Measurements from ENCODE around the gene AMPD3.

The AMPD3 gene

GRCh38 chr11:10490398-10491241 lies 35.6 kb downstream of the AMPD3 start:
- no peak for FAIRE-seq

- no peak for FAIRE-seq
Measured at GRCh38 chr11:10492084-10492483, 37.0 kb downstream of the AMPD3 start.

DNA sequence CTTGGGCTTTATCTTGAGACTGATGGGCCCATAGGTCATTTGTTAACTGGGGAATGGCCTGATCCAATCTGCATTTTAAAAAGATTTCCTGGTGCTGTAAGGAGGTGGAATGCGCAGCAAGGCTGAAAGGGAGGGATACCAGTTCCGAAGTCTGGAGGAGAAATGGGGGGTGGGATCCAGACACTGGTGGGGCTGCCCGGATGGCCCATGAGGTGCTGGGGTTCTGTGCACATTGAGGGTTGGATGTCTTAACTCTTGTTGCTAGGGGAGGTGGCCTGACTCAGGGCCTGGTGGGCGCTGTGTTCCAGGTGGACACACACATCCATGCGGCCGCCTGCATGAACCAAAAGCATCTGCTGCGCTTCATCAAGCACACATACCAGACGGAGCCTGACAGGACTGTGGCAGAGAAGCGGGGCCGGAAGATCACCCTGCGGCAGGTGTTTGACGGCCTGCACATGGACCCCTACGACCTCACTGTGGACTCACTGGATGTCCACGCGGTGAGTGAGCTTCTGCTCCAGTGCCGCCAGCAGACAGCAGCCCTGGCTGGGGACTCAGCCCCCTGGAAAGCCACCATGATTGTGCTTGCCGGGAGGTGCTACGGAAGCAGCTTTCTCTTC lies 38.1 kb downstream of the AMPD3 start:
- no peak for FAIRE-seq

DNA sequence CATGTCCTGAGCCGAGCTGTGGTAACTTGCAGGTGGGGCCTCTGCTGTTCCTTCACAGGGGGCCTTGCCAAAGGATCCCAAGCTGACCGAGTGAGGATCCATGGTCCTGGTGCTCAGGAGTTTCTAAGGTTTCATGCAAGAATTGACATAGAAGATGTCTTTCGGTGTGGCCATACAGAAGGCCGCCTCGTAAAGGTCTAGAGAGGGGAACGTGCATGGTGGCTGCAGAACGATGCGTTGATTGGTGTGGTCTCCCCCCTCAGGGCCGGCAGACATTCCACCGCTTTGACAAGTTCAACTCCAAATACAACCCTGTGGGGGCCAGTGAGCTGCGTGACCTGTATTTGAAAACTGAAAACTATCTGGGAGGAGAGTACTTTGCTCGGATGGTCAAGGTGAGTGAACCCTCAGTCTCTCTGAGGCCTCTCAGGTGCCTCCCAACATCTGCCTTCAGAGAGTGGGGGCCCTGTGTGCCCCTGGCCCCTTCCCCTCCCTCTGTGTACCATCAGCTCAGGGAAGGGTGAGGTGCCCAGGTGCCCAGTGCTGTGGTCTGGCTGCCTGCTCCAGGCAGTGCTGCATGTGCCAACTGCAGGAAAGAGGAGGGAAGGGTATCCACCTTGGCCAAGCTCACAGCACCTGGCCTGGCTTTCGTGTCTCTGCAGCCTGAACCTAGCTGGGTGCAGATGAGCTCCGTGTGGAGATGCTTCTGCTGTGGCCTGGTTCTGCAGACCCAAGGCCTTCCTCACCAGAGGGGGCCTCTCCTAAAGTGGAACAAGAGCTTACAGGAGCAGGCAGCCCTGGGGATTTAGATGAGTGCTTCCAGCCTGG lies 39.8 kb downstream of the AMPD3 start:
- no peak for FAIRE-seq

DNA sequence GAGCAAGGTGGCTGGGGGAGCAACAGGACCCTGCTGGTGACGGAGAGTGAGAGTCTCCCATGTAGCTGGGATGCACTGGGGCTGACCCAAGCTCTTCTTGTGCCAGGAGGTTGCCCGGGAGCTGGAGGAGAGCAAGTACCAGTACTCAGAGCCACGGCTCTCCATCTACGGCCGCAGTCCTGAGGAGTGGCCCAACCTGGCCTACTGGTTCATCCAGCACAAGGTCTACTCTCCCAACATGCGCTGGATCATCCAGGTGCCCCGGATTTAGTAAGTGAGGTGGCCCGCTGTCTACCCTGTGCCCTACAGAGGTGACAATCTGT lies 40.4 kb downstream of the AMPD3 start:
- no peak for FAIRE-seq

DNA sequence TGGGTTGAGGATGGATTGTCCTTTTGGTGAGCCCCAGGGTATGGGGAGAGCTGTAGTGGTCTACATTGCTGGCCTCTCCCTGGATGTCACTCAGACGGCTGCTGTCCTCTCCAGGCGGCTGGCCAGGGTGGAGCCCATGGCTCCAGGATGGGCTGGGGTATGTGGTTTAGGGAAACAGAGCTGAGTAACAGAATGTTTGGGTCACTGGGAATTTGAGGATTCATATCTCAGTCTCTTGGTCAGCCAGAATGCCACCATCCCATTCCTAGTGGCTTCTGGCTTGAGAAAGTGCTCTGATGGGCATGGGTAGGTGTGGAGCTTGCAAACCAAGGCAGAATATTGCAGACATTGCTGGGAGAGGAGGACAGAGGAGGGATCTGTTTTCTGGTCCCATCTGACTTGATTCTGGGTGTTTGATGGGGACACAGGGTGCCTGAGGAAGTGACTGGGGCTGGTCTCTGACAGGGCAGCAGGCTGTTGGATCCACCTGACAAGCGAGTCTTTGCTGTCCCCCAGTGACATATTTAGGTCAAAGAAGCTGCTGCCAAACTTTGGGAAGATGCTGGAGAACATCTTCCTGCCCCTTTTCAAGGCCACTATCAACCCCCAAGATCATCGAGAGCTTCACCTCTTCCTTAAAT lies 41.4 kb downstream of the AMPD3 start:
- FAIRE-seq, result no peak

GRCh38 chr11:10497371-10498021 lies 42.4 kb downstream of the AMPD3 start:
- no peak for FAIRE-seq

GRCh38 chr11:10498022-10498400 lies 42.9 kb downstream of the AMPD3 start:
- FAIRE-seq, result no peak

GRCh38 chr11:10498426-10499250 lies 43.6 kb downstream of the AMPD3 start:
- FAIRE-seq, result no peak

DNA sequence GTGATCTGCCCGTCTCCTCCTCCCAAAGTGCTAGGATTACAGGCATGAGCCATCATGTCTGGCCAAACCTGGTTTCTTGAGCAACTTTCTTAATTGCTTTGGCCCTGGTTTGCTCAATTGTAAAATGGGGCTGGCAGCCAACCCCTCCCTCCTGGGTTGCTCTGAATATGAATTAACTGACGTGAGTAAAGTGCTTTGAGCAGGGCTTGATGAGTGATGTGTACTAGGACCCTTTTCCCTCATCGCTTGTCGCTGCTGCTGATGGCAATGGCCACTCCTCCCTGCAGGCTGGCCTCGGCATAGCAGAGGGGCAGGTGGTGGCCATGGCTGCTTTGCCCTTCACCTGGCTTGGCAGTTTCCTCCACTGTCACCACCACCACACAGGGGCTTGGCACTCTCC lies 44.4 kb downstream of the AMPD3 start:
- FAIRE-seq, result no peak

DNA sequence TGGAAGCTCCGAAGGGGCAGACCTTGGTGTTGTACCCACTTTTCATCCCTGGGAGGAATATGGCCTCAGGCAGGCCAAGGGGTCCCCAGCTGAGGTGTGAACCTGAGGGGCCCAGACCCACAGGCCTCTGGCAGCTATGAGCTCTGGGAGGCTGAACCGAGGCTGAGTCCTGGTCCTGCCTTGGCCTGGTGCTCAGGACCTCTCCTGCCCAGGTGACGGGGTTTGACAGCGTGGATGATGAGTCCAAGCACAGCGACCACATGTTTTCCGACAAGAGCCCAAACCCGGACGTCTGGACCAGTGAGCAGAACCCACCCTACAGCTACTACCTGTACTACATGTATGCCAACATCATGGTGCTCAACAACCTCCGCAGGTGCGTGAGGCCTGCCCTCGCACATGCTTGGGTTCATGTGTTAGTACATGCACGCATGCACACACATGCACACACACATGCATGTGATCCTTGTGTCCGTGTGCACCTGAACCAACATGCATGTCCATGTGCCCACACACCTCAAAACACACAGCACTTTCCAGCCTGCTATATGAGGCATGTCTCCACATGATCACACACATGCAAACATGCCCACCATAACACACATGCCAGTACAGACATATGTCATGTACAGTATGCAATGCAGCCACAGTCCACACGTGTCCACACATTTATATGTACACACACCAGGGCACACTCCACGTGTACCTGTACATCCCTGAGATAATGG lies 45.0 kb downstream of the AMPD3 start:
- no peak for FAIRE-seq

DNA sequence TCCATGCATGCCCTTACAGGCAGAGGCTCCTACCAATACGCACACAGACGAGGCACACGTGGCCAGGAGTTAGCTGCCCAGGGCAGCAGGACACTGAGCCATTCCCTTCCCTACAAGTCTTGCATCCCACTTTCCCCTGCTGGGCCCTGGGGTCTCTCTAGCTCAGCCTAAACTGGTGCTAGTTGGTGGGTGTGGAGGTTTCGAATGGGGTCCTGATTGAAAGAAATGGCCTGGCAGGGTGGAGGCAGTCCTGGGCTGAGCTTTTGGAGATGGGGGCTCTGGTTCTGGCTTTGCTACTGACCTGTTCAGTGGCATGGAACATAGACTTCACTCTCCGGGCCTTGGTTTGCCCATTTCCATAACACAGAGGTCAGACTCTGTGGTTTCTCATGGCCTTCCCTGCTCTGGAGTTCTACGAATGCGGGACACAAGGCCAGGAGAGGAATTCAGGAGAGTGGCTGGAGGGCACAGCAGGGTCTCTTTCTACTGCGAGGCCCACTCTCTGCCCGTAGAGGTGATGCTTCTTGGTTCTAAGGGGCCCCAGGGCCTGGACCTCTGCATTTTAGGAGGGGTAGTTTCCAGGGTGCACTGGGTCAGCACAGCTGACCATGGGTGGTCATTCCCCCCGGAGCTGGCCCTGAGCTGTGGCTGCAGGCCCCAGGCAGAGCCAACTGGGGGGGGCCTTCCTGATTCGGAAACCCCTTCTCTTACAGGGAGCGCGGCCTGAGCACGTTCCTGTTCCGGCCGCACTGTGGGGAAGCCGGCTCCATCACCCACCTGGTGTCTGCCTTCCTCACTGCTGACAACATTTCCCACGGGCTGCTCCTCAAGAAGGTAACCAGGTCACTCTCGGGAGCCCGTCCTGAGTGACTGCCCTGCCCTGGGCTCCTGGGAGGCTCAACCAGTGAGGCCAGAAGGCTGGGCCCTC lies 46.0 kb downstream of the AMPD3 start:
- no peak for FAIRE-seq

GRCh38 chr11:10502065-10502680 lies 47.1 kb downstream of the AMPD3 start:
- FAIRE-seq, result no peak

DNA sequence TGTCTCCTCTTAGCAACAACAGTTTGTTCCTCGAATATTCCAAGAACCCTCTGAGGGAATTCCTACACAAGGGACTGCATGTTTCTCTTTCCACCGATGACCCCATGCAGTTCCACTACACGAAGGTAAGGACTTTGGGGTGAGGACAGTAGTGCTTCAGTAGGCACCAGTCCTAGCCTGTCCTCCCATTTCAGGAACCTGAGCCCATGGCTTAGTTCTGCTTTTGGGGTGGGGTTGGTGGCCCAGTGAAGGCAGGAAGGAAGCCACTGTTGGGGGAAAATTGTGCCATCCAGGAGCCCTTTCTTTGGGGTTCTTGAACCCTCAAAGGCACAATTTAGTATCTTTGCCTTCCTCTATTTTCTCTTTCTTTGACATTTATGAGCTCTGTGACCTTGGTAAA lies 47.7 kb downstream of the AMPD3 start:
- FAIRE-seq, result no peak

- FAIRE-seq, result no peak
Measured at GRCh38 chr11:10503221-10503620, 48.2 kb downstream of the AMPD3 start.

DNA sequence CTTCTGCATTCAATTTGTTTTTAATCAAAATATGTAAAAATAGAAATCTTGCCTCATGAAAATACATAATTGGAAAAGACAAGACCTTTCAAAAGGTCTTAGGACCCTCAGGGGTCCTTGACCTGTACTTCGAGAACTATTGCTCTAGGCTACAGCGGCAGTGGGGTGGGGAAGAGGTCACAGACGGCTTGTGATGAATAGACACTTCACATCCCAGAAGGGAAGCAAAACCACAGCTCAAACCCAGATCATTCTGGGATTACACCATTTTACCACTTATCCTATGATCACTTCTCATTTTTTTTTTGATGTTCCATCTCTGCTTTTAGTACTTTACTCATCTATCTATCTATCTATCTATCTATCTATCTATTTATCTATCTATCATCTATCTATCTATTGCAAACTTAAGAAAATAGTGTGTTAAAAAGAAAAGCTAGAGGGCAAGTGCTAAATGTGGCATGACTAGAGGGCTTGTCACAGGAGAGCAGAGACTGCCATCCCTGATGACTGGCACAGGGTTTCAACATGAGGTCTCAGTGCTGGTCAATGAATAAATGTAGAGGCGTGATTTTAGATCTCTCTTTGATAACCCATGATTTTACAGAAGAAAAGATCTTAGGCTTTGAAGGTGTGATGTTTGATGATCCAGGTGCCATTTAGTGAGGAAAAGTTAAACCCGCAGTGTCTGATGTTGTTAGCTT lies 48.9 kb downstream of the AMPD3 start:
- no peak for FAIRE-seq

DNA sequence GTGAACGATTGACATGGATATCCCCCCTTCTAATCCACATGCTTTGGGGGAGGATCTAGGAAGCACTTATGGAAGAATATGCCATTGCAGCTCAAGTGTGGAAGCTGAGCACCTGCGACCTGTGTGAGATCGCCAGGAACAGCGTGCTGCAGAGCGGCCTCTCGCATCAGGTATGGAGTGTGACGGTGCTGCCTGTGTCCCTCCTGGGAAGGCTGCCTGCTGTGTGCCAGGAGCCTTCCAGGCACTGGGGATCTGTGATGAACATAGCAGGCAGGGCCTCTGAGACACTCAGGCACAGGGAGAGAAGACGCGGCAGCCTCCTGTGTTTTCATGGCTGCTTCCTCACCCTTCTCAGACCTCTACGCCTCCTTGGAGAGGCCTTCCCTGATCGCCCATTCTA lies 49.4 kb downstream of the AMPD3 start:
- FAIRE-seq, result no peak

DNA sequence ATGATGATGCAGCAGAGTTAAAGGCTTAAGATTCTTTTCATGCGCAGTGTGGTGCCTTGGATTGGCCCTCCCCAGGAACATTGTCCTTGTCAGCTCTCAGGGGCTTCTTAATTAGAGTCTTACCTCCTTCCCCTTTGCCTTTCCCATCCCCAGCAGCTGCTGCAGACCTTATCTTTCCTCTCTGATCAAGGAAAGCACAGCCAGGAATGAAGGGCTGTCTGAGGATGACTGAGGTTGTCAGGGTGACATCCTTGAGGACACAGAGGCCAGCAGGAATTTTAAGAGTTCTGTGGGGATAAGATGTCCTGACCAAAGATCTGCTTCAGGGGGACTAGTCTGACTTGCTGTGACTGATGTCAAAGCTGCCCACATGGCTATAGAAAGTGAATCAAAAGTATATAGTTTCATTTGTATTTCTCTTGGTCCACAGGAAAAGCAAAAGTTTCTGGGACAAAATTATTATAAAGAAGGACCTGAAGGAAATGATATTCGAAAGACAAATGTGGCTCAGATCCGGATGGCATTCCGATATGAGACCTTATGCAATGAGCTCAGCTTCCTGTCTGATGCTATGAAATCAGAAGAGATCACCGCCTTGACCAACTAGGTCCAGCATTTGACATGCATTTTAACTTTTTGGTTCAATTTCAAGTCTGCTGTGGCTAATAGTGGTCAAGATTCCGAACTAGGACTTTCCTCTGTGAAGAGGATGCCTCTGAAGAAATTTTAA lies 50.4 kb downstream of the AMPD3 start:
- FAIRE-seq, result no peak

Measured in G401.6 (cell line).